GM21381 (cell line): ENCODE data around the gene RAB30.
"Not testable (repeated sequence)": the region's sequence is repeated elsewhere in the genome, so short reads cannot be mapped to it uniquely, and the experiment has no call there.

Experiments
- ATAC-seq: cut with Tn5 transposase; IDR thresholded peaks from one replicate; pipeline ENCODE4 v1.9.1; 2021; ENCODE audit warnings: mild to moderate bottlenecking, moderate library complexity; ENCODE audit not compliant: unreplicated experiment

Gene RAB30

GRCh38 chr11:82950502-82950901 is 121.2 kb downstream of the RAB30 start:
- ATAC-seq, result not testable (repeated sequence)

GRCh38 chr11:82949352-82949751 is 122.3 kb downstream of the RAB30 start:
- ATAC-seq, result no peak

- no peak for ATAC-seq
Measured at GRCh38 chr11:82945682-82946081, 126.0 kb downstream of the RAB30 start.

- ATAC-seq, result not testable (repeated sequence)
Measured at GRCh38 chr11:82945041-82945440, 126.7 kb downstream of the RAB30 start.

GRCh38 chr11:82944198-82944597 is 127.5 kb downstream of the RAB30 start:
- ATAC-seq, result no peak

- ATAC-seq, result not testable (repeated sequence)
Measured at GRCh38 chr11:82943430-82943829, 128.3 kb downstream of the RAB30 start.

- no peak for ATAC-seq
Measured at GRCh38 chr11:82942376-82942775, 129.3 kb downstream of the RAB30 start.

- no peak for ATAC-seq
Measured at GRCh38 chr11:82939456-82939855, 132.2 kb downstream of the RAB30 start.

GRCh38 chr11:82937554-82937953 is 134.1 kb downstream of the RAB30 start:
- ATAC-seq, result no peak

GRCh38 chr11:82936261-82936660 is 135.4 kb downstream of the RAB30 start:
- ATAC-seq, result no peak

- ATAC-seq, result no peak
Measured at GRCh38 chr11:82932564-82932963, 139.1 kb downstream of the RAB30 start.

- ATAC-seq, result no peak
Measured at GRCh38 chr11:82930734-82931133, 141.0 kb downstream of the RAB30 start.

- peak; percentile 44 for ATAC-seq
Measured at GRCh38 chr11:82930229-82930628, 141.5 kb downstream of the RAB30 start.

- ATAC-seq, result no peak
Measured at GRCh38 chr11:82929121-82929520, 142.6 kb downstream of the RAB30 start.

- ATAC-seq, result peak; percentile 73
Measured at GRCh38 chr11:82927264-82927880, 144.3 kb downstream of the RAB30 start.

GRCh38 chr11:82924522-82925224 is 147.0 kb downstream of the RAB30 start:
- no peak for ATAC-seq
